Measurements from ENCODE around the gene KRTAP5-3.
"Not testable (repeated sequence)": the region's sequence is repeated elsewhere in the genome, so short reads cannot be mapped to it uniquely, and the experiment has no call there.

KRTAP5-3 gene

GRCh38 chr11:1608363-1608762, at the start of gene KRTAP5-3:
KRTAP5-3 (minus strand) TSS chr11:1608463; CDS start chr11:1608385, 78 bp downstream.
- DNase-seq (ENCODE audit: low read depth, low spot score): no peak

GRCh38 chr11:1656670-1657069, 48.4 kb upstream of the KRTAP5-3 start:
- DNase-seq (ENCODE audit: low read depth, low spot score): no peak

GRCh38 chr11:1656061-1656441, 47.8 kb upstream of the KRTAP5-3 start:
- no peak for DNase-seq (ENCODE audit: low read depth, low spot score)

GRCh38 chr11:1655168-1656060, 47.2 kb upstream of the KRTAP5-3 start:
- no peak for DNase-seq (ENCODE audit: low read depth, low spot score)

GRCh38 chr11:1654388-1655167, 46.3 kb upstream of the KRTAP5-3 start:
- no peak for DNase-seq (ENCODE audit: low read depth, low spot score)

GRCh38 chr11:1653541-1654387, 45.5 kb upstream of the KRTAP5-3 start:
- no peak for DNase-seq (ENCODE audit: low read depth, low spot score)

- no peak for DNase-seq (ENCODE audit: low read depth, low spot score)
Measured at GRCh38 chr11:1652771-1653540, 44.7 kb upstream of the KRTAP5-3 start.

- no peak for DNase-seq (ENCODE audit: low read depth, low spot score)
Measured at GRCh38 chr11:1652442-1652770, 44.1 kb upstream of the KRTAP5-3 start.

- no peak for DNase-seq (ENCODE audit: low read depth, low spot score)
Measured at GRCh38 chr11:1652026-1652425, 43.8 kb upstream of the KRTAP5-3 start.

GRCh38 chr11:1651411-1651980, 43.2 kb upstream of the KRTAP5-3 start:
- DNase-seq (ENCODE audit: low read depth, low spot score): no peak

- no peak for DNase-seq (ENCODE audit: low read depth, low spot score)
Measured at GRCh38 chr11:1650918-1651262, 42.6 kb upstream of the KRTAP5-3 start.

GRCh38 chr11:1650034-1650917, 42.0 kb upstream of the KRTAP5-3 start:
- DNase-seq (ENCODE audit: low read depth, low spot score): no peak

GRCh38 chr11:1648653-1649420, 40.6 kb upstream of the KRTAP5-3 start:
- no peak for DNase-seq (ENCODE audit: low read depth, low spot score)

GRCh38 chr11:1647901-1648652, 39.8 kb upstream of the KRTAP5-3 start:
- no peak for DNase-seq (ENCODE audit: low read depth, low spot score)

- not testable (repeated sequence) for DNase-seq (ENCODE audit: low read depth, low spot score)
Measured at GRCh38 chr11:1646540-1646939, 38.3 kb upstream of the KRTAP5-3 start.

- no peak for DNase-seq (ENCODE audit: low read depth, low spot score)
Measured at GRCh38 chr11:1645357-1645821, 37.1 kb upstream of the KRTAP5-3 start.

GRCh38 chr11:1644601-1645356, 36.5 kb upstream of the KRTAP5-3 start:
- no peak for DNase-seq (ENCODE audit: low read depth, low spot score)
